Measurements from ENCODE around the gene RICTOR. TPM values are rescaled to one million over a fixed set of nuclear protein-coding genes. Genes with fewer than 3 reads are reported as not detected.

Gene RICTOR
- total RNA-seq, 1 experiment from 2014 or later = 41.1 TPM

GRCh38 chr5:38906503-38906902 is 167.7 kb downstream of the RICTOR start:
- no peaks in the 10 kb centered on the region for H3K4me1 Mint-ChIP-seq (ENCODE audit: low read depth, unreplicated experiment)
- no TSS peak for BruUV-seq (replicated peaks)
- H3K27me3 Mint-ChIP-seq (ENCODE audit: unreplicated experiment) = no peaks in the 10 kb centered on the region
- H3K9me3 Mint-ChIP-seq (ENCODE audit: low read depth, unreplicated experiment) = peaks cover 16% of the 10 kb centered on the region
- H3K4me3 Mint-ChIP-seq (ENCODE audit: low read depth, unreplicated experiment) = no peak overlapping the region
- no peak for TF ChIP-seq CTCF (IDR thresholded peaks at IDR 0.05; ENCODE audit: unreplicated experiment)
- intact Hi-C loops (cut with micrococcal nuclease; ENCODE audit: unreplicated experiment) = no loop called here
- CTCF ChIA-PET = no interaction called here
- DNase-seq = no peak
- no peak overlapping the region for H3K27ac Mint-ChIP-seq (ENCODE audit: unreplicated experiment)
- H3K36me3 Mint-ChIP-seq (ENCODE audit: insufficient read depth, unreplicated experiment) = peaks cover 41% of the 10 kb centered on the region

- H3K4me1 Mint-ChIP-seq (ENCODE audit: low read depth, unreplicated experiment) = no peaks in the 10 kb centered on the region
- H3K9me3 Mint-ChIP-seq (ENCODE audit: low read depth, unreplicated experiment) = peaks cover 16% of the 10 kb centered on the region
- peaks cover 41% of the 10 kb centered on the region for H3K36me3 Mint-ChIP-seq (ENCODE audit: insufficient read depth, unreplicated experiment)
- intact Hi-C loops (cut with micrococcal nuclease; ENCODE audit: unreplicated experiment) = no loop called here
- no peak for DNase-seq
- H3K27me3 Mint-ChIP-seq (ENCODE audit: unreplicated experiment) = no peaks in the 10 kb centered on the region
- TF ChIP-seq CTCF (IDR thresholded peaks at IDR 0.05; ENCODE audit: unreplicated experiment) = no peak
- no peak overlapping the region for H3K27ac Mint-ChIP-seq (ENCODE audit: unreplicated experiment)
- CTCF ChIA-PET = no interaction called here
- BruUV-seq (replicated peaks) = no TSS peak
- no peak overlapping the region for H3K4me3 Mint-ChIP-seq (ENCODE audit: low read depth, unreplicated experiment)
Measured at GRCh38 chr5:38905516-38905915, 168.7 kb downstream of the RICTOR start.

- H3K4me1 Mint-ChIP-seq (ENCODE audit: low read depth, unreplicated experiment) = no peaks in the 10 kb centered on the region
- intact Hi-C loops (cut with micrococcal nuclease; ENCODE audit: unreplicated experiment) = no loop called here
- no peak overlapping the region for H3K27ac Mint-ChIP-seq (ENCODE audit: unreplicated experiment)
- no peak overlapping the region for H3K4me3 Mint-ChIP-seq (ENCODE audit: low read depth, unreplicated experiment)
- H3K36me3 Mint-ChIP-seq (ENCODE audit: insufficient read depth, unreplicated experiment) = peaks cover 25% of the 10 kb centered on the region
- H3K9me3 Mint-ChIP-seq (ENCODE audit: low read depth, unreplicated experiment) = peaks cover 12% of the 10 kb centered on the region
- no peak for DNase-seq
- no peaks in the 10 kb centered on the region for H3K27me3 Mint-ChIP-seq (ENCODE audit: unreplicated experiment)
- CTCF ChIA-PET = no interaction called here
- BruUV-seq (replicated peaks) = no TSS peak
- no peak for TF ChIP-seq CTCF (IDR thresholded peaks at IDR 0.05; ENCODE audit: unreplicated experiment)
Measured at GRCh38 chr5:38899936-38900335, 174.3 kb downstream of the RICTOR start.

- H3K36me3 Mint-ChIP-seq (ENCODE audit: insufficient read depth, unreplicated experiment) = peaks cover 13% of the 10 kb centered on the region
- no TSS peak for BruUV-seq (replicated peaks)
- H3K4me1 Mint-ChIP-seq (ENCODE audit: low read depth, unreplicated experiment) = no peaks in the 10 kb centered on the region
- no peak overlapping the region for H3K27ac Mint-ChIP-seq (ENCODE audit: unreplicated experiment)
- no peak for TF ChIP-seq CTCF (IDR thresholded peaks at IDR 0.05; ENCODE audit: unreplicated experiment)
- no peak for DNase-seq
- CTCF ChIA-PET = no interaction called here
- intact Hi-C loops (cut with micrococcal nuclease; ENCODE audit: unreplicated experiment) = no loop called here
- H3K27me3 Mint-ChIP-seq (ENCODE audit: unreplicated experiment) = no peaks in the 10 kb centered on the region
- no peak overlapping the region for H3K4me3 Mint-ChIP-seq (ENCODE audit: low read depth, unreplicated experiment)
- peaks cover 9% of the 10 kb centered on the region for H3K9me3 Mint-ChIP-seq (ENCODE audit: low read depth, unreplicated experiment)
Measured at GRCh38 chr5:38896760-38897159, 177.4 kb downstream of the RICTOR start.

- BruUV-seq (replicated peaks) = no TSS peak
- no peak overlapping the region for H3K4me3 Mint-ChIP-seq (ENCODE audit: low read depth, unreplicated experiment)
- no peak for TF ChIP-seq CTCF (IDR thresholded peaks at IDR 0.05; ENCODE audit: unreplicated experiment)
- peaks cover 5% of the 10 kb centered on the region for H3K9me3 Mint-ChIP-seq (ENCODE audit: low read depth, unreplicated experiment)
- no peak for DNase-seq
- intact Hi-C loops (cut with micrococcal nuclease; ENCODE audit: unreplicated experiment) = no loop called here
- no peaks in the 10 kb centered on the region for H3K4me1 Mint-ChIP-seq (ENCODE audit: low read depth, unreplicated experiment)
- no peak overlapping the region for H3K27ac Mint-ChIP-seq (ENCODE audit: unreplicated experiment)
- H3K36me3 Mint-ChIP-seq (ENCODE audit: insufficient read depth, unreplicated experiment) = peaks cover 25% of the 10 kb centered on the region
- CTCF ChIA-PET = no interaction called here
- H3K27me3 Mint-ChIP-seq (ENCODE audit: unreplicated experiment) = no peaks in the 10 kb centered on the region
Measured at GRCh38 chr5:38892363-38892762, 181.8 kb downstream of the RICTOR start.
